ENCODE data around the gene RNASEH2A.

The RNASEH2A gene

DNA sequence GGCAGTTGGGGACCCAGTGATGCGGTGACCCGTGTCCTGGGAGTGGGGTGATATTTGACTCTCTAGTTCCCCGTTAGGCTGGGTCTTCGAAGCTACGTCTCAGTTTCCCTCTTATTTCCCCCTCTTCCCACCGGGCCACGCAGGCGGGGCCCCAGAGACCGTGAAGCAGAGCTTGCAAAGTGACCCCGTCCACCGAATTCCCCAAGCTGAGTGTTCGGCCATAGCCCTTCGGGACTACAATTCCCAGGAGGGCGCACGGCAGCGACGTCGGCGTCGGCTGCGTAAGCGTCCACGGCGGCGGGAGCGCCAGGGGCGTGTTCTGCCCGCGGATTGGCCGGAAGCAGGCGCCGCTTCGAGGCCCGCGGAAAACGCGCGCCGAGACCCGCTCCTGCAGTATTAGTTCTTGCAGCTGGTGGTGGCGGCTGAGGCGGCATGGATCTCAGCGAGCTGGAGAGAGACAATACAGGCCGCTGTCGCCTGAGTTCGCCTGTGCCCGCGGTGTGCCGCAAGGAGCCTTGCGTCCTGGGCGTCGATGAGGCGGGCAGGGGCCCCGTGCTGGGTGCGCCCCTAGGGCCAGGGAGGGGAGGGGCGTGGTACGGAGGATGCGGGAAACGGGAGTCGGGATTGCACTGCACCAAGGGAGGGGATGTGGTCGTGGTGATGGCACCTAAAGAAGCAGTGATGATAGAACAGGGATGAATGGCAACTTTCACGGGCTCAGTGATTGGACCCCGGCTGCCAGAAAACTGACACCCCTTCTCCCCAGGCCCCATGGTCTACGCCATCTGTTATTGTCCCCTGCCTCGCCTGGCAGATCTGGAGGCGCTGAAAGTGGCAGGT lies at the start of gene RNASEH2A:
Gene RNASEH2A, plus strand, starts transcription at position 343 of the 840 bp plus-strand sequence. Its CDS starts 90 bp downstream, at position 433.
- peak in 1 of 2 donors; percentile 76 for DNase-seq (ENCODE audit: low read depth in 2 of 2)

DNA sequence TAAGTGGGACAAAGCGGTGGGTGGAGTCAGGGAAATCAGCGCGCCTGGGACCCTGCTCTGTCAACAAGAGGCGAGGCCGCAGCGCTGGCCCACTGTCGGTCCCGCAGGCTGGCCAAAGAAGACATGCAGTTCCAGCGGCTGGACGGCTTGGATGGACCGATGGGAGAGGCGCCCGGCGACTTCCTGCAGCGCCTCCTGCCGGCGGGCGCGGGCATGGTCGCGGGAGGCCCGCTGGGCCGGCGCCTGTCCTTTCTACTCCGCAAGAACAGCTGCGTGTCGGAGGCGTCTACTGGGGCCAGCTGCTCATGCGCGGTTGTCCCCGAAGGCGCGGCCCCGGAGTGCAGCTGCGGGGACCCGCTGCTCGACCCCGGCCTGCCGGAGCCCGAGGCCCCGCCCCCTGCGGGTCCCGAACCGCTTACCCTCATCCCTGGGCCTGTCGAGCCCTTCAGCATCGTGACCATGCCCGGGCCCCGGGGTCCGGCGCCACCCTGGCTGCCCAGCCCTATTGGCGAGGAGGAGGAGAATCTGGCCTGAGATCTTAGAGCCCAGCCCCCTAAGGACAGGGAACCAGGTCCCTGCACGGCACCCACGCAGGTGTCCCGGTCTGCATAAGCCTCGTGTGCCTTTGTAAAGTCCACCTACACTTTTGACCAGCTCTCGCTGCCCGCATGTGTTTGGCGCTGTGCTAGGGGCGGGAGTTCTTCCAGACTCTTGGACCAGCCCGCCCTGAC lies 48.7 kb upstream of the RNASEH2A start:
- no peak for DNase-seq (ENCODE audit: low read depth in 2 of 2)

DNA sequence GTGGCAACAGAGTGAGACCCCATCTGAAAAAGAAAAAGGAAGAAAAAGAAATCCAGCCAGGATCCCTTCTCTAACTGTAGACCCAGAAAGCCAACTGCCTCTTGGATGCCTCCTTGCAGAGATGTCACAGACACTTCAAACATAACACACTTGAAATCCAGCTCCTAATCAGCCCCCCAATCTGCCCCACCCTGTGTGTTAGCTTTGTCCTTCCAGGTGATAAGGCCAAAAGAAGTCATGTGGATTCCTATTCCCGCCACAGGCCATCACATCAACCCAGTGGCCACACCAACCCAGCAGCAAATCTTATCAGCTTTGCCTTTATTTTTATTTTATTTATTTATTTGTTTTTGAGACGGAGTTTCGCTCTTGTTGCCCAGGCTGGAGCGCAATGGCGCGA lies 46.7 kb upstream of the RNASEH2A start:
- DNase-seq (ENCODE audit: low read depth in 2 of 2), result no peak

DNA sequence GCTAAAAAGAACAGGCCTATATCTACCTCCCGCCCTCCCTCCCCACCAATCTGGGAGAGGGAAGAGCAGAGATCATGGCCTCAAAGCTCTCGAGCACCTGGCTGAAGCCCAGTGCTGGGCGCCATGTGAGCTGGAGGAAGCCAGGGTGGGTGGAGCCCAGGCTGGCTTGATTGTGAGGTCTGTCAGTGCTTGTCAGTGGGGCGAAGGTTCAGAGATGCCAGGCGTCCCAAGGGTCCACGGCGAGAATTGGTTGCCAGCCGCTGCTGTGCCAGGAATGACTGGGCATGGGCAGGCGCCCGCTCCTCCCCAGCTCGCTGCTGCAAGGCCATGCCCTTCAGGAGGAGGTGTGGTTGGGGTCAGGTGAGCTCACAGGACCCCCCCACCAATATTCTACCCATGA lies 43.3 kb upstream of the RNASEH2A start:
- no peak for DNase-seq (ENCODE audit: low read depth in 2 of 2)

DNA sequence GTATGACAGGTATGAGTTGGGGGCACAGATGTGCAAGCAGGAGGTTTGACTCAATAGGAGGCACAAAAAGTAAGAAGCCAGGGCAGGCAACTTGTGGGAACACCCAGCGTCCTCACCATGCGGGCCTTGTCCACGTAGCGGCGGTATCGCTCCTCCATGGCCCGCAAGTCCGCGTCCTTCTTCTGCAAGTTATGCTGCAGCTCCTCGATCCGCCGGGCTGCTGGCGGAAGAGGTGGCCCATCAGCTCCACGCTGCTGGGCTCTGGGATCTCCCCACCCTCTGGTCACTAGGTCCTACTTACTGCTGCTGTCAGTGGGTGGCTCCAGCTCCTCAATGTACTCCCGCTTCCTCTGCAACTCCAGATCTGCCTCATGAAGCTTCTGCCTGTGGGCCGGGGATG lies 41.7 kb upstream of the RNASEH2A start:
- DNase-seq (ENCODE audit: low read depth in 2 of 2), result no peak

DNA sequence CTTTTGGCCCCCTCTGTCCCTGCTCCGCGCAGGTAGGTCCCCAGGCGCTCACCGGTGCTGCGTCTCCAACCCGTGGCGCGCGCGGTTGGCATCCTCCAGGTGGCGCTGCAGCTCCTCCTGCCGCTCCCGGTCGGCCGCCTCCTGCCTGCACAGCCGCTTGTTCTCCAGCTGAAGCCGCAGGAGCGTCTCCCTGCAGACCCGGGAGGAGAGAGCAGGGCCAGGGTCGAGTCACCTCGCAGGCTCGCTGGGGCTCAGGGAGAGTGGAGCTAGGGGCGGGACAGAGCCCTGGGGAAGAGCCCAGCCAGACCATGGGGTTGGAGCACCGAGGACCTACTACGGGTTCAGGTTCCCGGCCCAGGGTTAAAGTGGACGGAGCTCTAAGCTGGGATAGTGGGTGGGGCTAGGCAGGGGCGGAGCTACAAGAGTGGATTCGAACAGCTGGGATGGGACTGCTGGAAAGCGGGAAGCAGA lies 40.3 kb upstream of the RNASEH2A start:
- peak in 1 of 2 donors; percentile 72 for DNase-seq (ENCODE audit: low read depth in 2 of 2)

DNA sequence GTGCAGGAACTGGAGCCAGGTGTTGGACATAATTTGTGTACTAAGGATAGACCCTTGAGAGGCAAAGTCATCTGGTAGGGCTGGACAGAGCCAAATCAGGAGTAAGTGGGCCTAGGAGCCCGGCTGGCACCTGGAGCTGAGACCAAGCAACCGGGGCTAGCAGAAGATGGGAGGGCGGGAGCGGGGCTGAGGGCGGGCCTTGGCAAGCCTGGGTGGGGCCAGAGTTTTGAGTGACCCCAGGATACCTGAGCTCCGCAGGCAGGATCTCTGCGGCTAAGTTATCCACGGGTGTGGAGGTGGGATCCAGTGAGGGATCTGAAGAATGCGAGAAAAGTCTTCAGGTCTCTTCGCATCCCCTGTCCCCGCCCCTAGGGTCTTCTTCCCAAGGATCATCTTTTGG lies 39.2 kb upstream of the RNASEH2A start:
- DNase-seq (ENCODE audit: low read depth in 2 of 2), result no peak

DNA sequence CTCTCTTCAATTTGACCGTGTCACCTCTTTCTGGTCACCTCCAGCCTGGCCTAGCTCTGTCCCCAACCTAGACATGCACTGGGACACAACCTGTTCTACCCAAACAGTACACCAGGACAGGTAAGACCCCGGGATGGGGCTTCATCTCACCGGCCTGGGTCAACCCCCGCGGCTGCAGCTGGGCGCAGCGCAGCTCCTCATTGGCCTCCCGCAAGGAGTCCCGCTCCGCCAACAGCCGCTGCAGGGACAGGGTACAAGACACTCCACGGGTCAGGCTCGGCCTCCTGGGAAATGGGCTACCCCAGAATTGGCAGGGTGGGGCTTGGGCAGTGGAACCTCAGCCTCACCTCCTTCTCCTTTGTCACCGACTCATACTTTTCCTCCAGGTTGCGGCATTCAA lies 38.7 kb upstream of the RNASEH2A start:
- no peak for DNase-seq (ENCODE audit: low read depth in 2 of 2)

DNA sequence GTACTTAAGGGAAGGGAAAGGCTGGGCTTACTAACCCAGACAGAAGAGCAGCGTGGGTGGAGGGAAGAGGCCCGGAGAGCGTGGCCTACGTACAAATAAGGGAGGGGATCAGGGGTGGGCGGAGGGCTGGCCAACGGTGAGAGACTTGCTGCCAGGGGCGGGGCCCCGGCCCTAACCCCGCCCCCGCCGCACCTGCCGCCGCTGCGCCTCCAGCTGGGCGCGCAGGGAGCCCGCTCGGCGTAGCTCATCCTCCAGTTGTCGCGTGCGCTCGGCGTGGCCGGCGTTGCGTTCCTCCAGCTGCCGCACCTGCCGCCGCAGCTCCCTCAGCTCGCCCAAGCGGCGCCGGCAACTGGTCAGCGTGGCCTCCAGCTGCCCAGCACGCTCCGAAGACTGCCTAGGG lies 36.7 kb upstream of the RNASEH2A start:
- DNase-seq (ENCODE audit: low read depth in 2 of 2), result peak in 1 of 2 donors; percentile 20

DNA sequence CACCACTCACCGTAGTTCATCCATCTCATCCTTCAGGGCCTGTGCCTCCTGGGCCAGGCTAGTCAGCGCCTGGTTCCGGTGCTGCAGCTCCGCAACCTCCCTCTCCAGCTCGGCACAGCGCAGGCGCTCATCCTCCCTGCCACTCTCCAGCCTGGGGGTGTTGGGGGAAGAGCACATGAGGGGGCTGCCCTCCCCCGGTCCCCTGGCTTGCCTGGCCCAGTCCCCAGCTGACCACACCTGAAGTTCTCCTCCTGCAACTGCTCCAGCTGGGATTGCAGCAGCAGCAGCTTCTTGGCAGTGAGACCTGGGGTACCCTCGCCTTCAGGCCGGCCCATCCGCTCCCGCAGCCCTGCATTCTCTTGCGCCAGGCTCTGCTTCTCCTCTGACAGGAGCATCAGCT lies 35.5 kb upstream of the RNASEH2A start:
- no peak for DNase-seq (ENCODE audit: low read depth in 2 of 2)

DNA sequence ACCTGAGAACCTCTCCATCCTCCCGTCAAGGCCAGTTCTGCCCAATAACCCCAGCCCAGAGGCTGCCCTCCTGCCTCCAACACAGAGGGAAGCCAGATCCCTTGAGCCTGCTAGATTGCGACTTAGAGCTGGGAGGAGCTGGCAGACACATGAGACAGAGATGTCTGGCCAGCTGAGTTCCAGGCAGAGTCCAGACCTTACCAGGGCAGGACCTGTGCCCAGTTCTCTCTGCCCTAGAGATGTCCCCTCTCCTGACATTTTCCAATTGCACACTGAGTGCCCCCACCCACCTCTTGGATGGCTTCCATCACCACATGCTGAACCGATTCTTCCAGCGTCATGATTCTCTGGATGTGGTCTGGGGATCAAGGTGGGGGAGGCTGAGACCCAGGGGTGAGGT lies 34.1 kb upstream of the RNASEH2A start:
- DNase-seq (ENCODE audit: low read depth in 2 of 2), result no peak

DNA sequence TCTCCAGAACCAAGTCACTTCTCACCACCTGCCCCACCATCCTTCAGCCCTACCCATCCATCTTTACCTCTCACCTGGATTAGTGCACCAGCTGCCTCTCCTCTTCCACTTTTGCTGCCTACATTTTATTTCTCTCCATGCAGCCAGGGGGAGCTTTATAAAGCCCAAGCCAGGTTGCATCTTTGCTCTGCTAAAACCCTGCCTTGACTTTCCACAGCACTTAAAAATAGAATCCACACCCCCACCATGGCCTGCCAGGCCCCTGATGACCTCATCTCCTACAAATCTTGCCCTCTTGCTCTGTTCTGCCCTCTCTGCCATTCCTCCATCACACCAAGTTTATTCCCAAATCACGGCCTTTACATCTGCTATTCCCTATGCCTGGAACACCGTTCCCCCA lies 32.8 kb upstream of the RNASEH2A start:
- DNase-seq (ENCODE audit: low read depth in 2 of 2), result no peak

DNA sequence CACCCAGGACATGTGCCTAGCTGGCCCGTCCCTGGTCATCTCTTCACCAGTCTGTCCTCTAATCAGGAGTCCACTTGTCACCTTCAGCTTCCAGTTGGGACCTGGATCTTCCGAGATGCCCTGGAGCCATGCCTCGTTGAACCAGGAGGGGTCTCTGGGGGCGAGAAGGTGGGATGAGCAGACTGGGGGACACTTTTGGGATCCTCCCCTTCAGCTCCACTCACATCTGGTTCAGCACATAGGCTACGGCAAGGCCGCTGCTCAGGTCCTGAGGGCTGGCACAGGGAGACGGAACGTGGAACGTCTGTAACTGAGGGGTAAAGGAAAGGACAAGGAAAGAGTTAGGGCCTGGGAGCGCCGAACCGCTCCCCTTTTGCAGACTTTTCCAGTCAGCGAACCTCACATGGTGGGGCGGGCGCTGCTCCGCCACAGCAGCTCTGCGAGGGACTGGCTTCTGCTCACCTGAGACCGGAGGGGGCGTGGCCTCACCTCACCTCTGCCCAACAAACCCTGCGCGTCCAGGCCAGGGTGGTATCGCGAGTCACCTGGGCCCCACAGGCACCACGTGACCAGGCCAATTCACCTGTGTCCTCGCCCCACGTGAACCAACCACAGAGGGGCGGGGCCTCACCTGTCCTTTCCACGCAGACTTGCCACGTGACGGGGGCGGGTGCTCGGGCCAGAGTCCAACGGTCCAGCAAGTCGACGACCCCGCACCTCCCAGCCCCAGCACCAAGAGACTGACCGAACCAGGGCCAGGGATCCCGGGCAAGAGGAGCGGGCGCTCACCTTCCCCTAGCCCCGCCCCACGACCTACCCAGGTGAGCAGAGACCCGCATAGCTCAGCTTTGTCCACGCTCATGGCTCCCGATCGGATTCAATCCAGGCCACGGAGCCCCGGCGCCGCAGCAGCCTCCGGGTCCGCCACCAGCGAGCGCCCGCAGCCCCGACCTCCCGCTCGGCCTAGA lies 31.5 kb upstream of the RNASEH2A start, which contains the start of gene HOOK2:
Gene HOOK2, minus strand, starts transcription at position 965 of the 968 bp plus-strand sequence. Its CDS starts 103 bp downstream, at position 862.
- no peak for DNase-seq (ENCODE audit: low read depth in 2 of 2)

DNA sequence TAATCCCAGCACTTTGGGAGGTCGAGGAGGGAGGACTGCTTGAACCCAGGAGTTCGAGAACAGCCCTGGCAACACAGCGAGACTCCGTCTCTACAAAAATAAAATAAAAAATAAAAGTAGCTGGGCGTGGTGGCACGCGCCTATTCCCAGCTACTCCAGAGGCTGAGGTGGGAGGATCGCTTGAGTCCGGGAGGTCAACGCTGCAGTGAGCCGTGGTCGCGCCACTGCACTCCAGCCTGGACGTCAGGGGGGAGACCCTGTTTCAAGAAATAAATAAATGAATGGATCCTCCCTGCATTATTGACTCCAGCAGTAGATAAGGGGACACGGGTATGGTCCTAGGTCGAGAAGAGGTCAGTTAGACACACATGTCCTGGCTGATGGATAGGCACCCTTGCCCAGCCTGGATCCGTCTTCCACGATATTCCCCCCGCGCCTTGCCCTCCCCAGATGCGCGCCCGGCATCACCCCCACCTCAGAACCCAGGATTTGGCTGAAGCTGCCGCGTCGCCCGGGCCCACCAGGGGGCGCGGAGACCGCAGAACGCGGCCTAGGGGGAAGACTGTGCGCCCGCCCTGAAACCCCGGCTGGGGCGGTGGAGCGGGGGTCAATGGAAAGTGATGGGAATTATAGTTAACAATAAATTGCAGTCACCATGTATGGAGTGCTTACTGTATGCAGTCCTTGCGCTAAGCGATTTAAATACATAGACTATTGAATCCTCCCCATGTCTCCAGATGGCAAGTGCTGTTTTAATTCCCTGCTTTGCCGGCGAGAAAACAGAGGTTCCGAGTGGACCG lies 29.0 kb upstream of the RNASEH2A start:
- DNase-seq (ENCODE audit: low read depth in 2 of 2), result no peak

DNA sequence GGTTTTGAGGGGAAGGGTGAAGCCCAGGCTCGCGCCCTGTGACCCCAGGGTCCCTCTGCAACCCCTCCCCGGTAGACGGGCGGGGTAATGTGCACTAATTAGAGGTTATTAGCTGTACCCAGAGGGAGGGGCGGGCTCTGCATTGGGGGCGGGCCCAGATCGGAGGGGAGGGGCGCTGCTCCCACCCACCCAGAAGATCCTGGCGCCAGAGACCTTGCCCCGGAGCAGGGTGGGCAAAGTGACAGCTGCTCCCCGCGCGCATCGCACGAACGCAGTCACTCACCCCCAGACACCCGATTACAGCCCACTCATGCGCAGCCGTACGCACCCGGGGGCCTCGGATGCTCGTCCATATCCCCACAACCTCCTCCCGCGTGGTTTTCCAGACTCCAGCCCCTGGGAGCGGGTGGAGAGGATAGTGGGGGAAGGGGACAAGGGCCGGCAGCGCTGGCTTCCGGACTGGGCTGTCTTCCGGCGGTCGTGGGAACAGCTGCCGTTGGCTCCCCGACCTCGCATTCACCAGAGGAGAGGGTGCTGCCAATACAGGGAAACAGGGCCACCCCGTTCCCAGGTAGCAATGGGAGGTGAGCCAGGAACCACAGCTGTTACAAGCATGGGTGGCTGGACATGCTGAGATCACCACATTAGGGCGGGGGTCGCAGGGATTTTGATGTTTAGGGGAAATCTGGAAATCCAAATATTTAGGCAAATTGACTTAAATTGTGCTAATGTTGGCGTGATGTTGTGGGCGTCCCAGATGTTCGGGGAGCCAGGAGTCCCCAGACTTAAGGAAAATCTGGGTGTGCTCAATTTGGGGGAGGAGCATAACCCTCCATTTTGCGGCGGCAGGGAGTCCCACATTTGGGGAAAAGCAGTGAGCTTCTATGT lies 28.1 kb upstream of the RNASEH2A start:
- no peak for DNase-seq (ENCODE audit: low read depth in 2 of 2)

DNA sequence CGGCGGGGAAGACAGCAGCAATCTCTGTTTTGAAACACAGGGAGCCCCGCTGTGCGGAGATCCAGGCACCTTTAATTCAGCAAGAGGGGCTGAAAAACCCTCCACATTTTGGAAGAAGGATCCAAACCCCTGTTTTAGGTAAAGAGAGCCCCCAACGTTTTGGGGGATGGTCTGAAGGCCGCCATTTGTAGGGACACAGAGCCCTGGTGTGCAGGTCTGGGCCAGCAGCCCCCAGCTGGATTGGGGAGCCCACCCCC lies 27.6 kb upstream of the RNASEH2A start:
- DNase-seq (ENCODE audit: low read depth in 2 of 2), result no peak

DNA sequence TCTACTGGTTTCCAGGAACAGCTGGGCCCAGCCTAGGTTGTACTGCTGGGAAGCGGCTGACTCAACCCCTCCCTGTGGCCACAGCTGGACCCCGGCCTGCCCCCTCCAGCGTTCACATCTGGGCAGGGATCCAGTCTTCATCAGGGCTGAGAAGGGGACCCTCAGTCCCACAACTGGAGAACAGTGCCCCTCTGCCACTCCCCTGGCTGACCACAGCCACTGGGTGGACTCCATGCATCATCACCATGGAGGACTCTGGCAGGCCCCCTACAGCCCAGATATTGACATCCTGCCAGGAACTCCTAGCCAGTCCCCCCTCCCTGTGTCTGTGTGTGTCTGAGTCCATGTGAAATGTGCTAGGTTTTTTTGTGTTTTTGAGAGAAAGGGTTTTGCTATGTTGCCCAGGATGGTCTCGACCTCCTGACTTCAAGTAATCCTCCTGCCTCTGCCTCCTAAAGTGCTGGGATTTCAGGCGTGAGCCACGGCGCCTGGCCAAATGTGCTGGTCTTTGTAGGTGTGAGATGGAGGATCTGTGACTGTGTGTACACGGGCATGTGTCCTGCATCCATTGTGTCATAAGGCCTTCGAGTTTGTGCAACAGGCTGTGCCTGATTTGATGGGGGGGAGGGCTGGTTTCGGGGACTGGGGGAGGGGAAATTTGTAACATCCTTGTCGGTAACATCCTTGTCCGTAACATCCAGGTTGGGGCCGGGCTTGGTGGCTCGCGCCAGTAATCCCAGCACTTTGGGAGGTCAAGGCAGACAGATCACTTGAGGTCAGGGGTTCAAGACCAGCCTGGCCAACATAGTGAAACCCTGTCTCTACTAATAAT lies 27.0 kb upstream of the RNASEH2A start:
- no peak for DNase-seq (ENCODE audit: low read depth in 2 of 2)

DNA sequence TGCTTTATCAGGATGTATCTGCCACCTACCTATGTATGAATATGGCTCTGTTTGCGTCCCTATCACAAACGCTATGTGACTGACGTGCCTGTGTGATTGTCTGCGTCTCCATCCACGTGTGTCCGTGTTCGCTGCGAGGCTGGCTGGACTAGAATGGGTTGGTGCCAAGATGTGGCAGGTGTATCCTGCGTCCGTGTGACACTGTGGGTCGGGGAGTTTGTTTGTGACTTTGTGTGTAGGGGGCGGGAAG lies 24.3 kb upstream of the RNASEH2A start:
- no peak for DNase-seq (ENCODE audit: low read depth in 2 of 2)

Measured in activated CD8-positive, alpha-beta memory T cell treated with anti-CD3 and anti-CD28 coated beads for 4 hours (primary cell).